HepG2 (cell line): Measurements from ENCODE around the gene F7. TPM values are rescaled to one million over a fixed set of nuclear protein-coding genes. Genes with fewer than 3 reads are reported as not detected.

Source experiments
- ATF6 ChIP-seq: sonication (generic); formaldehyde crosslinking; conservative IDR thresholded peaks from 2 replicates; pipeline ENCODE4 v1.4.0; 2020; ENCODE audit warnings: missing genetic modification reagents
- GTF2F1 ChIP-seq: fragments of 150-350 bp; IDR thresholded peaks from 2 replicates; pipeline ENCODE4 v1.6.1; 2014; ENCODE audit warnings: low read length
- ISL2 ChIP-seq: sonication (generic); formaldehyde crosslinking; IDR thresholded peaks from 2 replicates; pipeline ENCODE4 v1.5.0; 2020; ENCODE audit warnings: missing genetic modification reagents
- JUN ChIP-seq: sonication (generic); formaldehyde crosslinking; IDR thresholded peaks from 2 replicates; pipeline ENCODE4 v1.4.0; 2020; ENCODE audit warnings: mild to moderate bottlenecking, missing genetic modification reagents
- KAT8 ChIP-seq: IDR thresholded peaks from 2 replicates; pipeline ENCODE4 v1.6.1; 2016; ENCODE audit warnings: missing genetic modification reagents, missing compliant biosample characterization
- MLX ChIP-seq: IDR thresholded peaks from 2 replicates; pipeline ENCODE4 v1.6.1; 2016
- MYC ChIP-seq: sonication (generic); formaldehyde crosslinking; IDR thresholded peaks from 2 replicates; pipeline ENCODE4 v1.9.0; 2021; ENCODE audit warnings: missing genetic modification reagents, borderline replicate concordance
- NFE2L1 ChIP-seq: sonication (generic); formaldehyde crosslinking; IDR thresholded peaks from 2 replicates; pipeline ENCODE4 v1.4.0; 2020; ENCODE audit warnings: missing genetic modification reagents, mild to moderate bottlenecking, borderline replicate concordance
- PAX8 ChIP-seq: sonication (generic); formaldehyde crosslinking; IDR thresholded peaks from 2 replicates; pipeline ENCODE4 v1.8.0; 2022; ENCODE audit warnings: mild to moderate bottlenecking, missing genetic modification reagents, borderline replicate concordance
- REL ChIP-seq: sonication (generic); formaldehyde crosslinking; conservative IDR thresholded peaks from 2 replicates; pipeline ENCODE4 v1.8.0; 2022; ENCODE audit warnings: mild to moderate bottlenecking, missing genetic modification reagents, moderate library complexity
- RFX3 ChIP-seq: IDR thresholded peaks from 2 replicates; pipeline ENCODE4 v1.6.1; 2016; ENCODE audit warnings: missing biosample characterization, missing genetic modification reagents
- SAFB2 ChIP-seq: sonication (generic); formaldehyde crosslinking; IDR thresholded peaks from 2 replicates; pipeline ENCODE4 v1.5.1; 2020; ENCODE audit warnings: missing genetic modification reagents, low read depth, mild to moderate bottlenecking, borderline replicate concordance
- SCMH1 ChIP-seq: sonication (generic); formaldehyde crosslinking; IDR thresholded peaks from 2 replicates; pipeline ENCODE4 v1.9.0; 2021; ENCODE audit warnings: missing genetic modification reagents, mild to moderate bottlenecking, borderline replicate concordance
- SOX13 ChIP-seq, 3 experiments: fragments of 450-650 bp in 1 of 3; sonication (generic) in 1 of 3; formaldehyde crosslinking in 1 of 3; IDR thresholded peaks in 2 of 3; conservative IDR thresholded peaks in 1 of 3; 2 replicates each; pipeline versions ENCODE4 v1.5.0 to v1.6.1; 2016 to 2020; ENCODE audit warnings: antibody characterized with exemption in 1 of 3, mild to moderate bottlenecking in 1 of 3, missing compliant biosample characterization in 1 of 3, missing genetic modification reagents in 1 of 3, moderate library complexity in 1 of 3
- STAT5B ChIP-seq: sonication (generic); formaldehyde crosslinking; IDR thresholded peaks from 2 replicates; pipeline ENCODE4 v1.4.0; 2020; ENCODE audit warnings: missing genetic modification reagents
- TBX2 ChIP-seq: sonication (generic); formaldehyde crosslinking; IDR thresholded peaks from 2 replicates; pipeline ENCODE4 v1.5.0; 2020; ENCODE audit warnings: missing genetic modification reagents, mild to moderate bottlenecking, borderline replicate concordance
- ZKSCAN5 ChIP-seq: sonication (generic); formaldehyde crosslinking; IDR thresholded peaks from 2 replicates; pipeline ENCODE4 v1.5.1; 2020; ENCODE audit warnings: mild to moderate bottlenecking, missing genetic modification reagents
- ZMYM2 ChIP-seq: sonication (generic); formaldehyde crosslinking; IDR thresholded peaks from 2 replicates; pipeline ENCODE4 v1.8.0; 2022; ENCODE audit warnings: mild to moderate bottlenecking, missing genetic modification reagents
- ZNF280D ChIP-seq: sonication (generic); formaldehyde crosslinking; IDR thresholded peaks from 2 replicates; pipeline ENCODE4 v1.5.1; 2020; ENCODE audit warnings: mild to moderate bottlenecking, missing genetic modification reagents
- ZXDC ChIP-seq: sonication (generic); formaldehyde crosslinking; IDR thresholded peaks from 2 replicates; pipeline ENCODE4 v1.5.0; 2020; ENCODE audit warnings: mild to moderate bottlenecking, missing genetic modification reagents
- polyA plus RNA-seq, 8 experiments: library from polyadenylated mRNA; depleted of rRNA in 3 of 8; stranded (reverse) in 7 of 8; unstranded in 1 of 8; fragments of >200 nt; fragmentation: Illumina TruSeq in 4 of 8; extraction: Trizol in 4 of 8; gene quantifications; 2 replicates each; pipeline versions ENCODE4 v1.2.1 to v1.2.3, GENCODE V29; 2011 to 2016; ENCODE audit warnings: low read depth in 4 of 8, missing spikeins in 1 of 8, mixed read lengths in 1 of 8; ENCODE audit not compliant: insufficient read depth in 1 of 8
- total RNA-seq, 5 experiments: library from RNA; depleted of rRNA; stranded (reverse); fragments of >200 nt; fragmentation: Illumina TruSeq; extraction: Trizol; gene quantifications; 2 replicates each; pipeline ENCODE4 v1.2.3, GENCODE V29; 2016; ENCODE audit warnings: low read depth in 1 of 5

Gene F7
- total and polyA plus RNA-seq, 2 of the 13 experiments (the other 11 are each of a cell fraction or from before 2014, with no cell fraction given) = 12.6 to 26.5 TPM

- TF ChIP-seq ZXDC (CRISPR knock-in tag) (no peak), ISL2 (CRISPR knock-in tag) (no peak), SOX13 (IDR thresholded peaks at IDR 0.05) (no peak), SOX13 (CRISPR knock-in tag; conservative IDR thresholded peaks at IDR 0.05 in 1 of 2, IDR thresholded peaks at IDR 0.05 in 1 of 2) (peak in 1 of 2 experiments; percentile 58; a peak in 1 of 4 replicates), PAX8 (no peak), SCMH1 (CRISPR knock-in tag) (no peak), GTF2F1 (no peak), REL (no peak), TBX2 (CRISPR knock-in tag) (peak; percentile 64; the same call in 1 of the 2 replicates), STAT5B (CRISPR knock-in tag) (no peak), RFX3 (CRISPR knock-in tag) (no peak), JUN (no peak), ZNF280D (peak; percentile 77; the same call in 1 of the 2 replicates), KAT8 (CRISPR knock-in tag) (peak; percentile 68), NFE2L1 (no peak), SAFB2 (CRISPR knock-in tag) (peak; percentile 70; the same call in 1 of the 2 replicates), ATF6 (CRISPR knock-in tag) (no peak), ZMYM2 (CRISPR knock-in tag) (peak; percentile 37; the same call in 1 of the 2 replicates), MYC (CRISPR knock-in tag) (peak; percentile 77; the same call in 1 of the 2 replicates), ZKSCAN5 (CRISPR knock-in tag) (0 out of 2 replicates have a peak, but pooled peaks have one; percentile 36), MLX (CRISPR knock-in tag) (peak; percentile 49; the same call in 1 of the 2 replicates)
Observed at GRCh38 chr13:113157929-113158747, 52.5 kb downstream of the F7 start, which contains the start of gene PROZ (continued).
